Endodermal cell (in vitro differentiated cells): ENCODE results near the gene HOXB2. TPM values are rescaled to one million over a fixed set of nuclear protein-coding genes. Genes with fewer than 3 reads are reported as not detected.
A peak's percentile ranks its signal among the peaks of the same experiment; 100 is the strongest.

Experiments
- DNase-seq: peaks from one replicate; pipeline ENCODE4 v3.0.0-alpha.2; 2017
- H3K27ac ChIP-seq: 2 replicates; pipeline ENCODE4 v1.5.1; 2013; ENCODE audit warnings: mild to moderate bottlenecking, low read depth, low read length, moderate library complexity
- H3K27me3 ChIP-seq: 2 replicates; pipeline ENCODE4 v1.6.1; 2013; ENCODE audit warnings: mild to moderate bottlenecking, low read length, moderate library complexity; ENCODE audit not compliant: insufficient read depth, control insufficient read depth, poor library complexity, severe bottlenecking
- H3K36me3 ChIP-seq: 2 replicates; pipeline ENCODE4 v1.7.0; 2013; ENCODE audit warnings: mild to moderate bottlenecking, low read length, moderate library complexity; ENCODE audit not compliant: control insufficient read depth, insufficient read depth
- H3K4me1 ChIP-seq: one replicate; pipeline ENCODE4 v1.7.0; 2013; ENCODE audit warnings: low read length; ENCODE audit not compliant: control insufficient read depth, insufficient read depth
- H3K4me3 ChIP-seq: 2 replicates; pipeline ENCODE4 v1.5.1; 2013; ENCODE audit warnings: mild to moderate bottlenecking, low read length, moderate library complexity
- H3K9ac ChIP-seq: 2 replicates; pipeline ENCODE4 v1.6.1; 2013; ENCODE audit warnings: mild to moderate bottlenecking, low read length, moderate library complexity; ENCODE audit not compliant: poor library complexity, severe bottlenecking; ENCODE audit errors: extremely low read depth
- H3K9me3 ChIP-seq: 2 replicates; pipeline ENCODE4 v1.6.1; 2013; ENCODE audit warnings: mild to moderate bottlenecking, low read length, moderate library complexity; ENCODE audit not compliant: control insufficient read depth
- H3K27ac Mint-ChIP-seq: 2 replicates; pipeline ENCODE4 v1.8.0; 2020; ENCODE audit warnings: mixed read lengths
- H3K27me3 Mint-ChIP-seq: 2 replicates; pipeline ENCODE4 v1.8.0; 2021; ENCODE audit warnings: mild to moderate bottlenecking, mixed read lengths; ENCODE audit not compliant: insufficient read depth
- H3K36me3 Mint-ChIP-seq: 2 replicates; pipeline ENCODE4 v1.8.0; 2020; ENCODE audit warnings: low read depth, mixed read lengths
- H3K4me1 Mint-ChIP-seq: 2 replicates; pipeline ENCODE4 v1.8.0; 2020; ENCODE audit warnings: mixed read lengths
- H3K4me3 Mint-ChIP-seq: 2 replicates; pipeline ENCODE4 v1.8.0; 2020; ENCODE audit warnings: mild to moderate bottlenecking, moderate library complexity, mixed read lengths
- H3K9me3 Mint-ChIP-seq: 2 replicates; pipeline ENCODE4 v1.8.0; 2020; ENCODE audit warnings: mild to moderate bottlenecking, mixed read lengths
- WGBS, 2 experiments: methylation state at CpG; one replicate each; pipeline versions ENCODE4 v1.1.5 to v1.1.7; 2013; ENCODE audit warnings: missing lambda C conversion rate in 2 of 2, mixed read lengths in 1 of 2; ENCODE audit not compliant: insufficient coverage in 1 of 2, insufficient read length in 1 of 2; 5-methylcytosine and 5-hydroxymethylcytosine counted together
- total RNA-seq, 2 donors: library from RNA; stranded (reverse); fragmentation: NEBNext Ultra II Directional in 1 of 2; extraction: Animal tissue kit (Norgen Biotek cat#: 25700) in 1 of 2; gene quantifications; 2 replicates in 1 of 2; 3 replicates in 1 of 2; pipeline ENCODE4 v1.2.1, GENCODE V29; 2021
- TF ChIP-seq, protein P1 (sequence below): fragments of 200-600 bp; sonication (generic); conservative IDR thresholded peaks from 2 replicates; pipeline ENCODE4 v1.5.0; 2021; ENCODE audit warnings: antibody characterized with exemption, mild to moderate bottlenecking

HOXB2 gene
- total RNA-seq, 2 donors from 2014 or later: 0.22 TPM; not detected in 1

DNA sequence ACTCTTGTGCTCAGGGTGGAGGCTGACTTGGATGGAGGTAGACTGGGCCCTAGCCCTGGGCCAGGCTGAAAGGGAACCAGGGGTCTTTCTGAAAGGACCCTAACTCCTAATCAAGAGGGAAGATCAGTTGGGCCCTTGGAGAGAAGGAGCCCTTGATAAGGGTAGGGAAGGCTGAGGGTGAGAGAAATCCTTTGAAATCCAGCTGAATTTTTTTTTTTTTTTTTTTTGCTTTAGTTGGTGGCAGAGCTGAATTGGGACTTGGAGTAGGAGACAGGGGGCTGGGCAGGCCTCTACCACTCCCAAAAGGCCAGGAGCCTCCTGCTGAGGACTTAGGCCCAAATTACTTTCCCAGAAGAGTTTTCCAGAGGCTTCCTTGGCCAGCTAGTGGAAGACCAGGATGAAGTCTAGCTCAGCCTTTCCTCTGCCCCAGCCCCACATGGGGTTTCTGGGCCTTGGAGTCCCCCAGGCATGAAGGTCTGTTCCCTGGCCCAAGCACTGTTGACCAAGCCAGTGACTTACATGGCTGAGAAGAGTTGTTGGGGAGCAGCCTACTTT, 45.8 kb upstream of the HOXB2 start:
- H3K36me3 ChIP-seq: no peaks in the 10 kb centered on the region
- Mint-ChIP-seq H3K27ac (no peak overlapping the region), H3K4me3 (no peak overlapping the region), H3K9me3 (no peaks in the 10 kb centered on the region), H3K36me3 (no peaks in the 10 kb centered on the region), H3K4me1 (peaks cover 5% of the 10 kb centered on the region), H3K27me3 (peaks cover 100% of the 10 kb centered on the region)
- no peak for DNase-seq
- peaks cover 100% of the 10 kb centered on the region for H3K27me3 ChIP-seq
- H3K27ac ChIP-seq: no peak overlapping the region
- no peaks in the 10 kb centered on the region for H3K4me1 ChIP-seq
- no peak overlapping the region for H3K4me3 ChIP-seq
- no peaks in the 10 kb centered on the region for H3K9me3 ChIP-seq
- TF ChIP-seq, protein P1, sequence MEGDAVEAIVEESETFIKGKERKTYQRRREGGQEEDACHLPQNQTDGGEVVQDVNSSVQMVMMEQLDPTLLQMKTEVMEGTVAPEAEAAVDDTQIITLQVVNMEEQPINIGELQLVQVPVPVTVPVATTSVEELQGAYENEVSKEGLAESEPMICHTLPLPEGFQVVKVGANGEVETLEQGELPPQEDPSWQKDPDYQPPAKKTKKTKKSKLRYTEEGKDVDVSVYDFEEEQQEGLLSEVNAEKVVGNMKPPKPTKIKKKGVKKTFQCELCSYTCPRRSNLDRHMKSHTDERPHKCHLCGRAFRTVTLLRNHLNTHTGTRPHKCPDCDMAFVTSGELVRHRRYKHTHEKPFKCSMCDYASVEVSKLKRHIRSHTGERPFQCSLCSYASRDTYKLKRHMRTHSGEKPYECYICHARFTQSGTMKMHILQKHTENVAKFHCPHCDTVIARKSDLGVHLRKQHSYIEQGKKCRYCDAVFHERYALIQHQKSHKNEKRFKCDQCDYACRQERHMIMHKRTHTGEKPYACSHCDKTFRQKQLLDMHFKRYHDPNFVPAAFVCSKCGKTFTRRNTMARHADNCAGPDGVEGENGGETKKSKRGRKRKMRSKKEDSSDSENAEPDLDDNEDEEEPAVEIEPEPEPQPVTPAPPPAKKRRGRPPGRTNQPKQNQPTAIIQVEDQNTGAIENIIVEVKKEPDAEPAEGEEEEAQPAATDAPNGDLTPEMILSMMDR: no peak
- H3K9ac ChIP-seq: no peak overlapping the region

DNA sequence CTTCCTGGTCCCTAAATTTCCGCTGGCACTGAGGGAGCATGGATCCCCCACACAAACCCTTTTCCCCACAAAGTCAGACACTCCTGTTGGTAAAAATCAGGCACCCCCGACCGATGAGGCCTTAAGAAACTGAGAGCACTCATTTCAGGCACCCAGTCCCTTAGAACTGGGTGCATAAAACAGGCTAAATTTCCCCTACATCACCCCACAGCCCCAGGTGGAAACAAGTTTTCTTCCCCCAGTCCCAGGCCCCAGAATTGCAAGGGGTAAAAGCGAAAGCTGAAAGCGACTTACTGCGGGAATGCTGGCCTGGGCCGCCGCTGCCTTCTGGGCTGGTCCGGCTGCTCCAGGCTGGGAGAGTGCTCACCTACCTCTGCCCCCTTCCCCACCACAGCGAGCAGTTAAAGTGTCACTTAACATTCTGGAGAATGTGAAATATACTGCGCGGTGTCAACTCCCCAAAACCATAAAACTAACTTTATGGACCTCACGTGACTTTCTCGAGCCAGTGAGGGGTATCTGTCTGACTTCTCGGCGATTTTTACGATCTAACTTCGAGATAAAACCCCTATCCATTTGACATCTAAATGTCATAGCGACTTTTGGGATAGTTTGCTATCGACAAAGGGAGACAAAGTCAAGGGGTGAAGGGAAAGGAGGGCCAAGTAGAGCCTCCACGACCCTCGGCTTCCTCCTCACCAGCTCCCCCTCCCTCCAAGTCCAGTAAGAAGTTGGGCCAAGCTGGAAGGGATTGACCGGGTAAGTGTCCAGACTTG, 45.1 kb upstream of the HOXB2 start, which contains the start of gene HOXB3:
Gene HOXB3, minus strand, starts transcription at position 411 of the 776 bp plus-strand sequence. CDS start 37,767 bp downstream, outside the sequence.
- no peak within 1 kb of the TSS for H3K27ac ChIP-seq

DNA sequence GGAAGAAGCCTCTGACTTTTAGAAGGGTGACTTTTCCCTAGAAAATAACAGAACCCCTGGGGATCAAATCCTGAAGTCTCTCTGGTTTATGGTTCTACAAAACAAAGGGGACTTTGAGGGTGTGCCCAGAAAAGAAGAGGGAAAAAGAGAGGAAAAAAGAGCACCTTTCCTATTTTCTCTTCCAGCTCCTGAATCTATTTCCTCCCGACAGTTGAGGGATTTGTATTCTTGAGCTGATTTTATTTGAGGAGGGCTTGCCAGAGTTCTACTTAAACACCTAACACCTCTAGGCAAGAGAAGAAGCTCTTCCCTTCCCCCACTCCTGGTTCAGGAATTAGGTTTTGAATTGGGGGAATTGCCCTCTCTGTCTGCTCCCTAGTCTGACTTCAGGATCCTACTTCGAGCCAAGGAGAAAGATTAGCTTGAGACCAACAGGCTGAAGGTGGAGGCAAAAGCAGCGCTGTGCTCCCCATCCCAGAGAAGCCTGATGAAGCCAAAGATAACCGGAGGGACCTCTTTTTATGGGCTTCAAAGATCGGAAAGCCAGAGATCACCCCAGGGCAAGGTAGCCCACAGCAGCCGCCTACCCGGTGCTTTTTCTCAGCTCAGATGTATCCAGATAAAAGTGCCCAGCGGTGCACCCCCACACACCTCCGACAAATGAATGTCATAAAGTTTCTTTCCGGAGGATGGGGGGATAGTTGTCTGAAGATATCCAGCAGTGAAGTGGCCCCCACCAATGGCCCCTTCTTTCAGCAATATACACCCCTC, 44.3 kb upstream of the HOXB2 start:
- Mint-ChIP-seq H3K4me3 (no peak overlapping the region), H3K27ac (no peak overlapping the region), H3K36me3 (no peaks in the 10 kb centered on the region), H3K27me3 (peaks cover 100% of the 10 kb centered on the region), H3K4me1 (peaks cover 10% of the 10 kb centered on the region), H3K9me3 (no peaks in the 10 kb centered on the region)
- WGBS, 2 experiments: 9 to 10% methylated on average over 5 to 9 of the region's 10 CpGs
- Histone ChIP-seq H3K9me3 (no peaks in the 10 kb centered on the region), H3K4me1 (no peaks in the 10 kb centered on the region), H3K27me3 (peaks cover 100% of the 10 kb centered on the region), H3K4me3 (no peak overlapping the region), H3K27ac (no peak overlapping the region), H3K9ac (no peak overlapping the region), H3K36me3 (no peaks in the 10 kb centered on the region)
- no peak for DNase-seq
- TF ChIP-seq, protein P1: no peak

More for the DNA sequence above, 45.1 kb upstream of the HOXB2 start, which contains the start of gene HOXB3:
- TF ChIP-seq, protein P1: no peak
- Histone ChIP-seq H3K9ac (no peak within 1 kb of the TSS), H3K36me3 (no peaks in the 10 kb centered on the region), H3K4me3 (no peak within 1 kb of the TSS), H3K27me3 (peaks cover 100% of the 10 kb centered on the region), H3K4me1 (no peaks in the 10 kb centered on the region), H3K9me3 (no peaks in the 10 kb centered on the region)
- DNase-seq: peak; percentile 65
- Mint-ChIP-seq H3K27ac (no peak within 1 kb of the TSS), H3K9me3 (no peaks in the 10 kb centered on the region), H3K27me3 (peaks cover 100% of the 10 kb centered on the region), H3K4me3 (no peak within 1 kb of the TSS), H3K36me3 (no peaks in the 10 kb centered on the region), H3K4me1 (peaks cover 9% of the 10 kb centered on the region)
- 19% methylated on average over 12 to 23 of the region's 23 CpGs for WGBS, 2 experiments
